Measurements from ENCODE around the gene LDB2.

Gene LDB2

DNA sequence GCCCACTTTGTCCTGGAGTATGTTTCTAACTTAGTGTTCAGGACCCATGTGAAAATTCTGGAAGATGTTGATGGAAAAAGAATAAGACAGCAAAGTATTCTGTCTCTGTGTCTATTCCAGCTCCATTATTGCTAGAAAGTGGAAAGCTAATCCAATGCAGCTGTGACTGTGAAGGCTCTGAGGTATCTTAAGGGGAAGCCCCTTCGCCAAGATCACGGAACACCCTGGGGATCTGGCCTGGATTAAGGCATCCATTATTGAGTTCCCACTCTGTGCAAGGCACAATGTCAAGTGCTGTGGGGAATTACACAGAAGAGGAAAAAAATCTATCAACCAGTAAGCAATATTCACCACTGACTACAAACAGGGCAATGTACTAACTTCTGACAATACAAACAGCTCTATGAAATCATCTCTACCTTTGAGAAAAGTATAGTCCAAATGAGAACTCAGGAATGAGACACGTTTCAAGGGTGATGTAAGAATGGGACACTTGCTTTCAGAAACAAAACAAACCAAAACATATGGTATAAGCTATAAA lies 222.1 kb downstream of the LDB2 start:
- no peak for DNase-seq

GRCh38 chr4:16674082-16674481 lies 224.4 kb downstream of the LDB2 start:
- DNase-seq: no peak

GRCh38 chr4:16672421-16672820 lies 226.0 kb downstream of the LDB2 start:
- DNase-seq: no peak

DNA sequence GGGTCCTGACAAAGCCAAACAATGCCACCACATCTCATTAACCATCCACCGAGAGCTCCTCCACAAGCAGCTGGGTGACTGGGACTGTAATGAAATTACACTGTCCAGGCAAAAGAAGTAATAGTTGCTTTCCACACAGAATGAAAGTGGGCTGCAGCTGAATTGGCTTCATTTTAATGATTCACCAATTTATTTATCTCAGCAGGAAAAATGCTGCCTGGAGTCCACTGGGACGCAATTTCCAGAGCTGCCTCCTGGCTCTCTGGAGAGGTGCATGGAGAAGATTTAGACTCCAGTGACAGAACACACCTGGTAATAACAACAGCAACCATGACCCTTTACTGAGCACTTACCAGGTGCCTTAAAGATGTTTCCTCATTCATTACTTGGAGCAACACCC lies 226.7 kb downstream of the LDB2 start:
- no peak for DNase-seq

- DNase-seq: no peak
These were observed 227.7 kb downstream of the LDB2 start for GRCh38 chr4:16670727-16671126.

DNA sequence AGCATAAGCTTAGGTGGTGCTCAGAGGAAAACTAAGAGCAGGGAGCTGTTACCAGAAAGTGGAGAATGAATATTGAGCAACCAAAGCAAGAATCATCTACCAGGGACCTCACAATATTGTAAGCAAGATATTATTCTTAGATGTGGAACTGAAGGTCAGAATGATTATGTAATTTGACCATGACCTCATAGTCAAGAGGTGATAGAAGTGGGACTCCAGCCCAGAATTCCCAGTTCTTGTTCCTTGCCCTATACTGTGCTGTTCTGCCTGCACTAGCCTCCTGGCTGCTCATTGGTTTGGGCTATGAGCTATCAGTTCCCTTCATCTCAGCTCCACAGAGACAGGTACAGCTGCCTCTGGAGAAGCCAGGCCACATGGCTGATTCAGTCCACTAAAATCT lies 229.4 kb downstream of the LDB2 start:
- DNase-seq: no peak

GRCh38 chr4:16668488-16668887 lies 230.0 kb downstream of the LDB2 start:
- DNase-seq: no peak

- DNase-seq: no peak
These were observed 231.0 kb downstream of the LDB2 start for GRCh38 chr4:16667464-16667863.

GRCh38 chr4:16665942-16666551 lies 232.4 kb downstream of the LDB2 start:
- DNase-seq: no peak

DNA sequence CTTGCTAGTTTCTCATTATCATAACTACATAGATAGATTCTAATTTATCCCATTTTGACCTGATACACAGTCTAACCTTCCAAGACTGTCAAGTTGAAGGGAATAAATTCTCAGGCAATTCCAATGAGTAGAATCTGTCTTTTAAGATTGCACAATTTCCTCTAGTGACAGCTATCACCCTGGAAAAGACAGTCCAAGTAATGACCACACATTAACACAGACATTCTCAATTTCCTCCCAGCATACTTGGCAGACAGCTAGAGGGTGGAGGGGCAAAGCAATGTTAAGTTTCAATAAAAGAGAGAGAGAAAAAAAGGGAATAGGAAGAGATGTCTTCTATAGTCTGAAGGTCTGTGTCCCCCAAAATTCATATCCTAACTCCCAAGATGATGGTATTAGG lies 234.7 kb downstream of the LDB2 start:
- DNase-seq: no peak

- no peak for DNase-seq
These were observed 235.1 kb downstream of the LDB2 start for GRCh38 chr4:16663307-16663706.

- DNase-seq: no peak
These were observed 236.6 kb downstream of the LDB2 start for GRCh38 chr4:16661813-16662212.

- no peak for DNase-seq
These were observed 237.8 kb downstream of the LDB2 start for GRCh38 chr4:16660656-16661055.

DNA sequence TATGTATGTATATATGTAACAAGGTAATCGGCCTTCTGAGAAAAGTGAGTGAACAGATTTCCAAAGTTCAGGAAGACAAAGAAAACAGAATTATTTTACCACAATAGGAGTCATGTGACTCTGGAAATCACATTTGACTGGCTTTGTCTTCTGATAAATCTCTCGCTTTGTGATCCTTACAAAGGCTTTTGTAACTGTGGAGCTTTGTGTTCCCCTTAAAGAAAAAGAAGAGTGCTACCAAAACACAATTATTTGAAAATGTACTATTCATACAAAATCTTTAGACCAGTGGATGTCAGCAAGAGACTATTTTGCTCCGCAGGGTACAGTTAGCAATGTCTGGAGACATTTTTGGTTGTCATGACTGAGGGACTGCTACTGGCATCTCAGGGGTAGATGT lies 238.8 kb downstream of the LDB2 start:
- no peak for DNase-seq

DNA sequence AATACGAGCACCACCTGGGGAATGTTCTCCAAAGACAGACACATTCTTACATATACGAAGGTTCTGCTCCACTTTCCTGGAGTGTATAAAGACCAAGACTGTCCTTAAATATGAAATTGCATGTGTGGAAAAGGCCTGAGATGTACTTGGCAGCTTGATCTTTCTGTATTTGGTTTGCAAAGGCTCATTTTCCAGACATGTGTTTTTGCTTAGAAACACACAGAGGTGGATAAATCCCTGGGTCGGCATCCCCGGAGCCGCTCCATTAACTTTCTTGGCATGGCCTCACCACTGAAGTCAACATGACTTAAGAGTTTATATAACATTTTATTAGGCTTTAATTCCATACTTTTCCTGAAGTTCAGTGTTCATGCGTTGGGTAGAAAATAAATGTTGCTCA lies 239.4 kb downstream of the LDB2 start:
- no peak for DNase-seq

DNA sequence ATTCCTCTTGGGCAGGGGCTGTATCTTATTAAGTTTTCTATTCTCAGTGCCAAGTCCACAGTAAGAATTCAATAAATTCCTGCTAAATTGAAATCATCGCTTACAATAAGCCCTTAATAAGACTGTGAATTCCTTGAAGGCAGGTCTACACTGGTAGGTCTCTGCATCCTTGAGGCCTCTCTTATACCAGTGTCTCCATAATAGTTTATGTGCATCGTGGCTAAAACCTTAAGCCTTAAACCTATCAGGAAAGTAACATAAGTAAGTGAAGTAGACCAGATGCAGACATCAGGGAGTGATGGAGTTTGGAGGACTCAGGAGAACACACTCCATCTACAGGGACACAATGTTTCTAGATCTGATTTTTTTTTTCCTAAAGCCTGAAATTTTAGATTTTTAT lies 240.3 kb downstream of the LDB2 start:
- DNase-seq: no peak

DNA sequence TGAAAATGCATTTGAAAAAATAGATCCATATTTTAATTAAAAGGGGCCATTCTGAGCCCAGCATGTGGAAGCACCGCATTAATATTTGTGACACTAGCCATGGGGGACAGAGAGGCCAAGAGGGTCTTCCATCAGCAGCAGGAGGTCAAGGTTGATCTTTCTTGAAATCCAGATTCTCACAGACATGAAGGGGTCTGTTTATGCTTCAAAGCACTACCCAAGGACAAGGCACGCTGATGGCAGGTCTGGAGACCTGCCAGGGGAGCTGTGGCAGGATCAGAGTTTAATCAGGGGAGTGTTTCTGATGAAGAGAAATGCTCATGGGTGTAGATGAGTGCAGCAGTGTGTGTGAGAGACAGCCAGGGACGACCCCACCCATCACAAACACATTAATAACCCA lies 243.3 kb downstream of the LDB2 start:
- DNase-seq: no peak

GRCh38 chr4:16652732-16653305 lies 245.6 kb downstream of the LDB2 start:
- DNase-seq: no peak

DNA sequence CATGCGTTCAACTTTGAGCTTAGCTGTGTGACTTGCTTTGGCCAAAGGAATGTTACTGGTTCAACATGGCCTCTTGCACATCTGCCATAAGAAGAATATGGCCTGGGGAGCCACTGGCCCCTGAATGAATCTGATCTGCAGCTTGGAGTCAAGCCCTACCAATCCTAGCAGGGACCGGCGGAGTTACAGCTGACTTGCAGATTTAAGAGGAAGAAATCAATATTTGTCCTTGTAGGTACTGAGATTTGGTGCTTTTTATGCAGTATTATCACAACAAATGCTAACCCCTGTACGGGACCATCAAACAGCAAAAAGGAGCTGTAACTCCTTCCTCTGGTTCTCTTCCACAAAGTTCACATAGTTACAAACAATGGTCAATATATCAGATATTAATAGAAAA lies 252.0 kb downstream of the LDB2 start:
- DNase-seq: no peak

- DNase-seq: no peak
These were observed 254.6 kb downstream of the LDB2 start for GRCh38 chr4:16643893-16644292.

DNA sequence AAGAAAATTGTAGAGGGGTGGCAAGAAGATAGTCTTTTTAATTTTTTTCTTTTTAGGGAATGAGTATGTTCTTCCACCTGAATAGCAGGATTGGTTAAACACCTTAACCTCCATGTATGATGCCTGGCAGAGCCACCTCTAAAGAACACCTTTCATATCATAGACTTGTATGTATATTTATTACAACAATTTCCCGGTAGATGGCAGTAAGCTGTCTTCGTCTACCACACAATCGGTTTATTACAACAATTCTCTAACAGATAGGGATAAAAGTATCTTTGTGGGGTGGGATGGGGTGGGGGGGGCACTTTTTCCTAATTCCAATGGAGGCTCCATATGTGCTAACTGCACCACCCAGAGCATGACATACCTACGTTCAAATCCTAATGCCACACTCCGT lies 255.5 kb downstream of the LDB2 start:
- no peak for DNase-seq

DNA sequence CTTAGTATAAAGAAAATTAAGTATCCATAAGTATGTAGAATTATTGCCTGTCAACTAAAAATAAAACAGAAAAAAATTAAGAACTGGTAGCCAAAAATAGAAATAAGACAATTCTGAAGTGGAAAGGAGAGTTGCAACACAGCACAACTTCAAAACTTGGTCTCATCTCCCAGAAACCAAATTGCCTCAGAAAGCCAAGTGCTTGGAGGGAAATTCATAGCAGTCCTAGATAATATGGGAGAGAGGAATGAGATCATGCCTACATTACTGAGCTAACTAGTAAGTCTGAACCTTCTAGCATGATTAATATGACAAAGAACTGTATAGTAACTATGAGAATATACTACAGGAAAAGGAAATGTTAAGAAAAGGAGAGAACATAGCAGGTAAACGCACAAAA lies 256.5 kb downstream of the LDB2 start:
- no peak for DNase-seq

DNA sequence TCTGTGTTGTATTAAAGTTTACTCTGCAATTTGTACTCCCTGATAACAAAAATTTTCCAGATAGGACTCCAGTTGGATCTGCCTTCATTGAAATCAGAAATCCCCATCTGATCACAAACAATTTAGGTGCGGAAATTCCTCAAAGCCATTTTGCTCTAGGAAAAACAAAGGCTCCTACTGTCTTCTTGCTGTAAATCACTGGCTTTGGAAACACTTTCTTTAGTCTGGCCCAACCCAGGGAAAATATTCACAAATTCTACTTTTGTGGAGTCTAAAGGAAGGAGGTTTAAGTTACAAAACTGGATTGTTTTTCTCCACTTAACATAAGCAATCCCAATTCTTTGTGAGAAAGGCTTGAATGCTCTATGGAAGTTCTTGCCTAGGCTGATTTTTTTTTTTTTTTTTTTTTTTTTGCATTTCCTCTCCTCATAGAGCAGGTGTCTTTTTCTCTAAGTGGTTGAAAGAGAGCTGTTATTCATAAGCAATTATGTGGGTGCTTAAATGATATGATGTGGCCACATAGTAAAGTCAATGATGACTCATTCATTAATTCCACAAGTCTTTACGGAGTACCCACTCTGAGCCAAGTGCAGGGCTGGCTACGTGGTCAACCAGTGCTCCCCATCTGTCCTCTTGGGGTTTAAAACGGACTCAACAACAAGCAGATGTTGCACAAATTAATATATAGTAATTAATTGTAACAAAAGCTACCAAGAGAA lies 261.4 kb downstream of the LDB2 start:
- no peak for DNase-seq

- DNase-seq: no peak
These were observed 262.1 kb downstream of the LDB2 start for GRCh38 chr4:16636304-16636703.
